Measurements from ENCODE around the gene CTCFL. TPM values are rescaled to one million over a fixed set of nuclear protein-coding genes. Genes with fewer than 3 reads are reported as not detected.

CTCFL gene
- total RNA-seq, 1 experiment from 2014 or later: 0.90 TPM

DNA sequence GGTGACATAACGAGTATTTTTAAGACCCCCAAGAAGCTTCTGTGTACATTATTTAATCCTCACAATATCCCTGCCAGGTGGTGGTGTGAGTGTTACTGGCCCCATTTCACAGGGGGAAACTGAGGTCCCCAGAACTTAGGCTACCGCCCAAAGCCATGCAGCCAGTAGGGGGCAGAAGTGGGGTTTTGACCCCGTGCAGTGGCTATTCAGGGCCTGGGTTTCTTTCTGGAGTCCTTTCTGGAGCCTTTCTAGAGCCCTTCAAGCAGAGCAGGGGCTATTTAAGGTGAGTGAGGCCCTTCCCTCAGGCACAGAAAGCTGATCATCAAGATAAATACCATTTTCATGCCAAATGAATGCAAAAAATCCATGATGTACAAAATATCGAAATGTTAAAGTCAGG is 59.0 kb downstream of the CTCFL start:
- no peak for TF ChIP-seq EZH2 (IDR thresholded peaks at IDR 0.05; ENCODE audit: borderline replicate concordance, low read depth, low read length, poor library complexity, severe bottlenecking)
- TF ChIP-seq, protein P1, sequence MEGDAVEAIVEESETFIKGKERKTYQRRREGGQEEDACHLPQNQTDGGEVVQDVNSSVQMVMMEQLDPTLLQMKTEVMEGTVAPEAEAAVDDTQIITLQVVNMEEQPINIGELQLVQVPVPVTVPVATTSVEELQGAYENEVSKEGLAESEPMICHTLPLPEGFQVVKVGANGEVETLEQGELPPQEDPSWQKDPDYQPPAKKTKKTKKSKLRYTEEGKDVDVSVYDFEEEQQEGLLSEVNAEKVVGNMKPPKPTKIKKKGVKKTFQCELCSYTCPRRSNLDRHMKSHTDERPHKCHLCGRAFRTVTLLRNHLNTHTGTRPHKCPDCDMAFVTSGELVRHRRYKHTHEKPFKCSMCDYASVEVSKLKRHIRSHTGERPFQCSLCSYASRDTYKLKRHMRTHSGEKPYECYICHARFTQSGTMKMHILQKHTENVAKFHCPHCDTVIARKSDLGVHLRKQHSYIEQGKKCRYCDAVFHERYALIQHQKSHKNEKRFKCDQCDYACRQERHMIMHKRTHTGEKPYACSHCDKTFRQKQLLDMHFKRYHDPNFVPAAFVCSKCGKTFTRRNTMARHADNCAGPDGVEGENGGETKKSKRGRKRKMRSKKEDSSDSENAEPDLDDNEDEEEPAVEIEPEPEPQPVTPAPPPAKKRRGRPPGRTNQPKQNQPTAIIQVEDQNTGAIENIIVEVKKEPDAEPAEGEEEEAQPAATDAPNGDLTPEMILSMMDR (conservative IDR thresholded peaks at IDR 0.05; ENCODE audit: low read depth, low read length): peak; percentile 43
- intact Hi-C loops (cut with micrococcal nuclease; ENCODE audit: unreplicated experiment): no loop called here
- DNase-seq (ENCODE audit: low spot score): no peak
- Histone ChIP-seq H3K27me3 (replicated peaks; ENCODE audit: insufficient read depth, low read depth, low read length, poor library complexity) (no peaks in the 10 kb centered on the region), H3K36me3 (ENCODE audit: insufficient read depth, low read length, poor library complexity, severe bottlenecking) (no peaks in the 10 kb centered on the region), H3K9me3 (ENCODE audit: low read depth, low read length, poor library complexity, severe bottlenecking) (no peaks in the 10 kb centered on the region), H3K27ac (ENCODE audit: low read depth, low read length, poor library complexity, severe bottlenecking) (no peak overlapping the region), H3K4me1 (ENCODE audit: insufficient read depth, low read length, poor library complexity, severe bottlenecking) (no peaks in the 10 kb centered on the region), H3K4me3 (ENCODE audit: low read depth, low read length, poor library complexity, severe bottlenecking) (no peak overlapping the region)
- POLR2A ChIA-PET (ENCODE audit: low non-redundant PET): no interaction called here
- CTCF ChIA-PET: no interaction called here
- BruUV-seq (replicated peaks): no TSS peak

DNA sequence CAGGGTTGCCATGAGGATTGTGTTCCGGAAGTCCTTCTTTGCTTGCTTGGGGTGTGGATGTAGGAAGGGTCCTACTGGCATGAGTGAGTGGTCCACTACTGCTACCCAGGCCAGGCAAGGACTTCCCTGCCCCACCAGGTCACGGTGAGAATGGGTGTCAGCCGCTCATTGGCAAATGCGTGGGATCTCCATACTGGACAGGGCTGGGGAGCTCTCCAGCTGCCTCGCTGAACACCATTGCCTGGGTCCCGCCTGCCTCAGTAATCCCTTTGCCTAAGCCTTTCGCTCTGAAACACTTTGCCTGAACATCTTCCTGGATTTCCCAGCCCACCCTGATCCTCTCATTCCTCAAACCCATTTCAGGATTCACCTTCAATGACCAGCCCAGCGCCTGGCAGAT is 59.5 kb downstream of the CTCFL start:
- intact Hi-C loops (cut with micrococcal nuclease; ENCODE audit: unreplicated experiment): no loop called here
- Histone ChIP-seq H3K36me3 (ENCODE audit: insufficient read depth, low read length, poor library complexity, severe bottlenecking) (no peaks in the 10 kb centered on the region), H3K9me3 (ENCODE audit: low read depth, low read length, poor library complexity, severe bottlenecking) (no peaks in the 10 kb centered on the region), H3K4me3 (ENCODE audit: low read depth, low read length, poor library complexity, severe bottlenecking) (no peak overlapping the region), H3K27me3 (replicated peaks; ENCODE audit: insufficient read depth, low read depth, low read length, poor library complexity) (no peaks in the 10 kb centered on the region), H3K4me1 (ENCODE audit: insufficient read depth, low read length, poor library complexity, severe bottlenecking) (no peaks in the 10 kb centered on the region), H3K27ac (ENCODE audit: low read depth, low read length, poor library complexity, severe bottlenecking) (no peak overlapping the region)
- BruUV-seq (replicated peaks): no TSS peak
- DNase-seq (ENCODE audit: low spot score): no peak
- CTCF ChIA-PET: no interaction called here
- POLR2A ChIA-PET (ENCODE audit: low non-redundant PET): no interaction called here
- TF ChIP-seq, protein P1 (conservative IDR thresholded peaks at IDR 0.05; ENCODE audit: low read depth, low read length): no peak
- TF ChIP-seq EZH2 (IDR thresholded peaks at IDR 0.05; ENCODE audit: borderline replicate concordance, low read depth, low read length, poor library complexity, severe bottlenecking): no peak

DNA sequence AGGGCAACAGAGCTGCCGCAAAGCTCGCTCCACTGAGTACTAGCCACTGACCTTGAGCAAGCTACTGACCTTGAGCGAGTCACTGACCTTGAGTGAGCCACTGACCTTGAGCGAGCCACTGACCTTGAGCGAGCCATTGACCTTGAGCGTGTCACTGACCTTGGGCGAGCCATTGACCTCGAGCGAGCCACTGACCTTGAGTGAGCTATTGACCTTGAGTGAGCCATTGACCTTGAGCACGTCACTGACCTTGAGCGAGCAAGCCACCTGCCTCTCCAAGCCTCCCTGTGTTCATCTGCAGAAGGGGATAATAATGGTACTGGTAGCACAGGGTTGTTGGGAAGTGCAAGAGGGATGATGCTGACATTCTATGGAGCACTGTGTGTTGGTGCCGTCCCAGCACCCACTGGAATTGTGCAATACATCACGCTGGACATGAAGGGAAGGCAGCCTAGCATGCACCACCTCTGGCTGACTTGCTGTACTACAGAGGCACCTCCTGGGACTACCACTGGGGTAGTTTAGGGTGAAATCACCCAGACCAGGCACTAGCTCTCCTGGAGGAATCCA is 60.2 kb downstream of the CTCFL start:
- BruUV-seq (replicated peaks): no TSS peak
- Histone ChIP-seq H3K4me3 (ENCODE audit: low read depth, low read length, poor library complexity, severe bottlenecking) (no peak overlapping the region), H3K9me3 (ENCODE audit: low read depth, low read length, poor library complexity, severe bottlenecking) (no peaks in the 10 kb centered on the region), H3K4me1 (ENCODE audit: insufficient read depth, low read length, poor library complexity, severe bottlenecking) (no peaks in the 10 kb centered on the region), H3K27ac (ENCODE audit: low read depth, low read length, poor library complexity, severe bottlenecking) (no peak overlapping the region), H3K27me3 (replicated peaks; ENCODE audit: insufficient read depth, low read depth, low read length, poor library complexity) (no peaks in the 10 kb centered on the region), H3K36me3 (ENCODE audit: insufficient read depth, low read length, poor library complexity, severe bottlenecking) (no peaks in the 10 kb centered on the region)
- TF ChIP-seq EZH2 (IDR thresholded peaks at IDR 0.05; ENCODE audit: borderline replicate concordance, low read depth, low read length, poor library complexity, severe bottlenecking): no peak
- TF ChIP-seq, protein P1 (conservative IDR thresholded peaks at IDR 0.05; ENCODE audit: low read depth, low read length): 0 out of 2 replicates have a peak, but pooled peaks have one; percentile 19
- ChIA-PET POLR2A (ENCODE audit: low non-redundant PET) (no interaction called here), CTCF (no interaction called here)
- intact Hi-C loops (cut with micrococcal nuclease; ENCODE audit: unreplicated experiment): no loop called here
- DNase-seq (ENCODE audit: low spot score): peak; percentile 31

Measured in A673 (cell line).